ENCODE data around the gene C1orf116.

Gene C1orf116

GRCh38 chr1:207032528-207033017, at the start of gene C1orf116:
TSS of gene C1orf116 (minus strand) at chr1:207032756. CDS start at chr1:207027598, 5,158 bp downstream.
- Histone ChIP-seq H3K27me3 (ENCODE audit: control insufficient read depth in 1 of 2, insufficient read depth in 2 of 2, low read length in 2 of 2) (peaks cover 5 to 9% of the 10 kb centered on the region in 2 donors), H3K27ac (ENCODE audit: low read depth, low read length) (no peak within 1 kb of the TSS), H3K4me1 (ENCODE audit: insufficient read depth, low read length) (no peaks in the 10 kb centered on the region), H3K4me3 (ENCODE audit: low read depth in 1 of 2, low read length in 2 of 2) (no peak within 1 kb of the TSS), H3K9ac (ENCODE audit: low read length) (no peak within 1 kb of the TSS), H3K36me3 (ENCODE audit: insufficient read depth, low read length) (no peaks in the 10 kb centered on the region), H3K9me3 (ENCODE audit: low read length) (no peaks in the 10 kb centered on the region)

- H3K36me3 ChIP-seq (ENCODE audit: insufficient read depth, low read length), result no peaks in the 10 kb centered on the region
- no peak overlapping the region for H3K9ac ChIP-seq (ENCODE audit: low read length)
- no peaks in the 10 kb centered on the region for H3K9me3 ChIP-seq (ENCODE audit: low read length)
- no peak overlapping the region for H3K4me3 ChIP-seq (ENCODE audit: low read depth in 1 of 2, low read length in 2 of 2)
- no peaks in the 10 kb centered on the region for H3K27me3 ChIP-seq (ENCODE audit: control insufficient read depth in 1 of 2, insufficient read depth in 2 of 2, low read length in 2 of 2)
- H3K27ac ChIP-seq (ENCODE audit: low read depth, low read length), result no peak overlapping the region
- H3K4me1 ChIP-seq (ENCODE audit: insufficient read depth, low read length), result peaks cover 11% of the 10 kb centered on the region
Observed at GRCh38 chr1:207081806-207082205, 49.2 kb upstream of the C1orf116 start.

DNA sequence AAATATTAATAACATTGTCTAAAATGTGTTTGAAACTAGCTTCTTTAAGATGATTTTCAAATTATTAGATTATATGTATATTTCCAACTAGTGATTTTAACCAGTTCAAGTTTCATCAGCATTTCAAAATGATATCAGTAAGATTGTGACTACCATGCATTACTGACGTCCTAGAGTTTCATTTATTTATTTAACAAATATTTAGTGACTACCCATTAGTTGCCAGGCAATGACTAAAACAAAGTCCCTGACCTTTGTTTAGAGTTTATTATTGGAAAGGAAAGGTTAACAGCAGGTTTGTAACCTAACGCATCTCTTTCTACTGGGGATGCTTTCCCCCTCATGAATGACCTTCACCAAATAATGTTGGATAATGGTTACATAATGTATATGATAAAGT, 48.5 kb upstream of the C1orf116 start:
- H3K9ac ChIP-seq (ENCODE audit: low read length), result no peak overlapping the region
- H3K9me3 ChIP-seq (ENCODE audit: low read length), result no peaks in the 10 kb centered on the region
- no peak overlapping the region for H3K27ac ChIP-seq (ENCODE audit: low read depth, low read length)
- no peaks in the 10 kb centered on the region for H3K27me3 ChIP-seq (ENCODE audit: control insufficient read depth in 1 of 2, insufficient read depth in 2 of 2, low read length in 2 of 2)
- H3K4me3 ChIP-seq (ENCODE audit: low read depth in 1 of 2, low read length in 2 of 2), result no peak overlapping the region
- peaks cover 14% of the 10 kb centered on the region for H3K4me1 ChIP-seq (ENCODE audit: insufficient read depth, low read length)
- no peaks in the 10 kb centered on the region for H3K36me3 ChIP-seq (ENCODE audit: insufficient read depth, low read length)

DNA sequence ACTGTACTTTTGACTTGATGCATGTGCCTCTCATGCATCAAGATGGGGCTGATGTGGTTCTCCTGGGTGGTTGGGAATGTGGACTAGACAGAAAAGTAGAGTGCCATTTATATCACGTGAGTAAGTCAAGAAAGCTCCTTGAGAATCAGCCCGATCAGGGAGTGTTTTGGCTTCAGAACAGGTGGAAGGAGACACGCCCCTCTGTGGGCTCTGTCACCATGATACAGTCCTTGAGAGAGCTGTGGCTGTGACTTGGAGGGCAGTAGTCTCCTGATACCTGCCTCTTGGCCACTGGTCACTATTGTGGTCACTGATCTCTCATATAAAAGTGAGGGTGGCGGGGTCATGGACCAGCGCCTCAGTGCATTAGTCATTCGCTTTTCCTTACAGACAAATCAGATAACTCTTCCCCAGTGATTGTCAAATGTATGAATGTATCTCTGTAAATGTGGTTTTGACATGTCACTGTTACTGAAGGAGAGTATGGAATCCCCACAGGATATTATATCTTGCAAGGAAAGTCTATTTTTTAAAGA, 47.2 kb upstream of the C1orf116 start:
- Histone ChIP-seq H3K9me3 (ENCODE audit: low read length) (no peaks in the 10 kb centered on the region), H3K36me3 (ENCODE audit: insufficient read depth, low read length) (no peaks in the 10 kb centered on the region), H3K9ac (ENCODE audit: low read length) (no peak overlapping the region), H3K27ac (ENCODE audit: low read depth, low read length) (no peak overlapping the region), H3K27me3 (ENCODE audit: control insufficient read depth in 1 of 2, insufficient read depth in 2 of 2, low read length in 2 of 2) (no peaks in the 10 kb centered on the region), H3K4me3 (ENCODE audit: low read depth in 1 of 2, low read length in 2 of 2) (no peak overlapping the region), H3K4me1 (ENCODE audit: insufficient read depth, low read length) (peaks cover 14% of the 10 kb centered on the region)

DNA sequence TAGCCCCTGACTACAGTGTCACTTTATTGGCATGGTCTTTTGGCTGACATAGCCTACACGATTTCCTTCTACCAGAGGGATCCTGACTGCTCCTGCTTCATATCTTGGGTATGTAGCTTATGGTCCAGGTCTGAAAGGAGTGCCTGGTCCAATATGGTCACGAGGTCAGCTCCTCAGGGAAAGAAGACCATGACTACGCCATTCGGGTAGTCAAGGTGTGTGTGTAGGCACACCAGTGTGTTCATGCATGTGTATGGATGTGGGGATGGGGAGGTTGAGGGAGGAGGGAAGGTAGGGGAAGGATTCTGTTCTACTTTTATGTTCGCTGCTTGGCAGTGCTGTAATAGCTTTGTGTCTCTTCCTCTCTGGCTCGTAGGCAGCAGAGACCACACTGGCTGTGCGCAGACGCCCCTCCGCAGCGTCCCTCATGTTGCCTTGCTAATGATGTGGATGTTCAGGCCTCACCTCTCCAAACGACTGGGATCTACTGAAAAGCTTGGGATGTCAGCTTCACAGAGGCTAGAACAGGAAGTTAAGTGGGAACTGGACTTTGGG, 46.1 kb upstream of the C1orf116 start:
- Histone ChIP-seq H3K27me3 (ENCODE audit: control insufficient read depth in 1 of 2, insufficient read depth in 2 of 2, low read length in 2 of 2) (no peaks in the 10 kb centered on the region), H3K27ac (ENCODE audit: low read depth, low read length) (no peak overlapping the region)

DNA sequence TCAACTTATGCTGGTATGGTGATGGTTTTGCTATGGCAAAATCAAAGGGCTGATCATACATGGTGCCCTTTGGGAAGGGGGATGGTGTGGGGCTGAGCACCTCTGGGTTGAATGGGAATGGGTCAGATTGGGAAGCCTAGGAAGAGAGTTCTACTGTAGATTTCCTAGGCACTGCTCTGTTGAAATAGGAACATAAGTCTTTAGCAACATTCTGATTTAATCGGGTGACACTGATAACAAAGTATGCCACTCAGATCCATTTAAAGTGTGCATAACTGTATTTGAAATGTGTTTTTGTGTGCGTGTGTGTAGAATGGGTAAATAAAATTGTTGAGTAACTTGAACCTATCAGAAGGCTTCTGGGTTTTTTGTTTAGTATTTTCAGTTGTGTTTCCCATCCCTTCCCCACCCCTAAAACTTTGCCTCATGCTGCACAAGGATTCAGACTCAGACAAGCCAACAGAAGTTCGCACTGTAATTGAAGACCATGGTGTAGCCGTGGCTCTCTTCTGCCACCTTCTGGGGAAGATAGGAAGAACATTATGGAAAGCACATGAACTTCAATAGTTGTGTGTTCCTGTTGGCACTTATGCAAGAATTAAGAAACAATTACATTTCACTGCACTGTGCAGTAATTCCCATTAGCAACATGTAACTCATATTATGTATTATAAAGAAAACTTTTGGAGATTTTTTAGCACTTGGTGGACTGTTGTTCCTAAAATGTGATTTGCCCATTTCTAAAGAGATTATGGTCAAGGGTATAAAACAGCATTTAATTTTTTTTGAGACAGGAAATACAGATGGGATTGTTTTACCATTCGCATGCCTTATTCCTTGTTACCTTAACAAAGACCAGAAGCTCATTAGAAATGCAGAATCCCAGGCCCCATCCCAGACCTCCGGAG, 45.2 kb upstream of the C1orf116 start:
- H3K27me3 ChIP-seq (ENCODE audit: control insufficient read depth in 1 of 2, insufficient read depth in 2 of 2, low read length in 2 of 2), result no peaks in the 10 kb centered on the region
- peaks cover 5% of the 10 kb centered on the region for H3K36me3 ChIP-seq (ENCODE audit: insufficient read depth, low read length)
- H3K4me3 ChIP-seq (ENCODE audit: low read depth in 1 of 2, low read length in 2 of 2), result no peak overlapping the region
- H3K4me1 ChIP-seq (ENCODE audit: insufficient read depth, low read length), result peaks cover 14% of the 10 kb centered on the region
- no peaks in the 10 kb centered on the region for H3K9me3 ChIP-seq (ENCODE audit: low read length)
- H3K9ac ChIP-seq (ENCODE audit: low read length), result no peak overlapping the region
- no peak overlapping the region for H3K27ac ChIP-seq (ENCODE audit: low read depth, low read length)

More for the DNA sequence above, 46.1 kb upstream of the C1orf116 start:
- Histone ChIP-seq H3K9ac (ENCODE audit: low read length) (no peak overlapping the region), H3K36me3 (ENCODE audit: insufficient read depth, low read length) (peaks cover 5% of the 10 kb centered on the region), H3K4me3 (ENCODE audit: low read depth in 1 of 2, low read length in 2 of 2) (no peak overlapping the region), H3K9me3 (ENCODE audit: low read length) (no peaks in the 10 kb centered on the region), H3K4me1 (ENCODE audit: insufficient read depth, low read length) (peaks cover 14% of the 10 kb centered on the region)

GRCh38 chr1:207077012-207077411, 44.5 kb upstream of the C1orf116 start:
- Histone ChIP-seq H3K36me3 (ENCODE audit: insufficient read depth, low read length) (peaks cover 10% of the 10 kb centered on the region), H3K27me3 (ENCODE audit: control insufficient read depth in 1 of 2, insufficient read depth in 2 of 2, low read length in 2 of 2) (no peaks in the 10 kb centered on the region), H3K27ac (ENCODE audit: low read depth, low read length) (no peak overlapping the region), H3K4me1 (ENCODE audit: insufficient read depth, low read length) (peaks cover 14% of the 10 kb centered on the region), H3K9ac (ENCODE audit: low read length) (no peak overlapping the region), H3K4me3 (ENCODE audit: low read depth in 1 of 2, low read length in 2 of 2) (no peak overlapping the region), H3K9me3 (ENCODE audit: low read length) (no peaks in the 10 kb centered on the region)

DNA sequence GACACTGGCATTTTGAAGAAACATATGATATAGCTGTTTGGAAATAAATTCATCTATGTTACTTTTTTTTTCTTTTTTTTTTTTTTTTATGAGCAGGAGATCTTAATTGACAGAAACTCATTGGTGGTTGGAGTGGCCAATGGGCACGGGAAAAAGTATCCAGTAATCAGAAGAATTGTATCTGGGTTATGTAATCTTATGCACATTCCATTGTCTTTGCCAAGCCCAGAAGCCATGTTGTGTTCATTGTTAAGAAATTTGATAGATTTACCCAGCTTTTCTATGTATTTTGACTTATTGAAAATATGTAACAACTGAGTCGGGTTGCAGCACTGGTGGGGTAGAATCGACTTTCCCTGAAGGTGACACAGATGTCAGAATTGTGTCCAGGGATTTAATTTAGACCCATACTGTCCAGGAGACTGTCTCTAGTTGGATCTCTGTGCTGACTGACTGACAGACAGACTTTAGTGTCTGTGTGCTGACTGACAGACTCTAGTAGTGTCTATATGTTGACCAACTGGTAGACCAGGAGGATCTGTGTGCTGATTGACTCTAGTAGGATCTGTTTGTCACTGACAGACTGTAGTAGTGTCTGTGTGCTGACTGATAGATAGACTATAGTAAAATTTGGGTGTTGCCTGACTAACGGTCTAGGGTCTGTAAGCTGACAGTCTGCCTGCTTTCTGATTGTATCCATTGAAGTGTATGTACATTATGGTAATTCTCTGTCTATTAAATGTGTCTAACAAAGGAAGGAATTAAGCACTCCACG, 43.8 kb upstream of the C1orf116 start:
- Histone ChIP-seq H3K27me3 (ENCODE audit: control insufficient read depth in 1 of 2, insufficient read depth in 2 of 2, low read length in 2 of 2) (no peaks in the 10 kb centered on the region), H3K4me3 (ENCODE audit: low read depth in 1 of 2, low read length in 2 of 2) (no peak overlapping the region), H3K9me3 (ENCODE audit: low read length) (no peaks in the 10 kb centered on the region), H3K27ac (ENCODE audit: low read depth, low read length) (no peak overlapping the region), H3K9ac (ENCODE audit: low read length) (no peak overlapping the region), H3K36me3 (ENCODE audit: insufficient read depth, low read length) (peaks cover 15% of the 10 kb centered on the region), H3K4me1 (ENCODE audit: insufficient read depth, low read length) (peaks cover 14% of the 10 kb centered on the region)

- H3K9ac ChIP-seq (ENCODE audit: low read length), result no peak overlapping the region
- no peaks in the 10 kb centered on the region for H3K9me3 ChIP-seq (ENCODE audit: low read length)
- no peaks in the 10 kb centered on the region for H3K27me3 ChIP-seq (ENCODE audit: control insufficient read depth in 1 of 2, insufficient read depth in 2 of 2, low read length in 2 of 2)
- H3K36me3 ChIP-seq (ENCODE audit: insufficient read depth, low read length), result peaks cover 21% of the 10 kb centered on the region
- no peak overlapping the region for H3K4me3 ChIP-seq (ENCODE audit: low read depth in 1 of 2, low read length in 2 of 2)
- no peak overlapping the region for H3K27ac ChIP-seq (ENCODE audit: low read depth, low read length)
- H3K4me1 ChIP-seq (ENCODE audit: insufficient read depth, low read length), result peaks cover 14% of the 10 kb centered on the region
Observed at GRCh38 chr1:207073906-207074820, 41.6 kb upstream of the C1orf116 start.

DNA sequence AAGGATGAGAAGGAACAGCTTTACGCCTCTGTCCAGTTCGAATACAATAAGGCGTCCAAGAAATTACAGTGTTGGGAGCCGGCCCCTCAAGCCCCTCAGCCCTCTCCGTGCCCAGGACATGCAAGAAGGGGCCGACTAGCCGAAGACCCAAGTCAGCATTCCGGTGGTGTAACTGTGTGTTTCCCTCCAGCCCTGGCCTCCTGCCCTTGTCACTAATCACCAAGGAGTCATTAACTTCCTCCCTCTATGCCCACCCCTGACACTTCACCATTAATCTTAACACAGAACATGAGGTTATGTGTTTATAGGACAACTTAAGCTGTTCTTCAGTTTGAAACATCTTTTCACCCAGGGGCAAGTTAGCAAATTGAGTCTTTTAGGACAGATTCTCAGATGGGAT, 39.7 kb upstream of the C1orf116 start:
- Histone ChIP-seq H3K4me3 (ENCODE audit: low read depth in 1 of 2, low read length in 2 of 2) (no peak overlapping the region), H3K36me3 (ENCODE audit: insufficient read depth, low read length) (peaks cover 36% of the 10 kb centered on the region), H3K4me1 (ENCODE audit: insufficient read depth, low read length) (peaks cover 8% of the 10 kb centered on the region), H3K27me3 (ENCODE audit: control insufficient read depth in 1 of 2, insufficient read depth in 2 of 2, low read length in 2 of 2) (no peaks in the 10 kb centered on the region), H3K9ac (ENCODE audit: low read length) (no peak overlapping the region), H3K27ac (ENCODE audit: low read depth, low read length) (no peak overlapping the region), H3K9me3 (ENCODE audit: low read length) (no peaks in the 10 kb centered on the region)
